Measurements from ENCODE around the gene YIF1A.
"Not testable (repeated sequence)": the region's sequence is repeated elsewhere in the genome, so short reads cannot be mapped to it uniquely, and the experiment has no call there.

YIF1A gene

DNA sequence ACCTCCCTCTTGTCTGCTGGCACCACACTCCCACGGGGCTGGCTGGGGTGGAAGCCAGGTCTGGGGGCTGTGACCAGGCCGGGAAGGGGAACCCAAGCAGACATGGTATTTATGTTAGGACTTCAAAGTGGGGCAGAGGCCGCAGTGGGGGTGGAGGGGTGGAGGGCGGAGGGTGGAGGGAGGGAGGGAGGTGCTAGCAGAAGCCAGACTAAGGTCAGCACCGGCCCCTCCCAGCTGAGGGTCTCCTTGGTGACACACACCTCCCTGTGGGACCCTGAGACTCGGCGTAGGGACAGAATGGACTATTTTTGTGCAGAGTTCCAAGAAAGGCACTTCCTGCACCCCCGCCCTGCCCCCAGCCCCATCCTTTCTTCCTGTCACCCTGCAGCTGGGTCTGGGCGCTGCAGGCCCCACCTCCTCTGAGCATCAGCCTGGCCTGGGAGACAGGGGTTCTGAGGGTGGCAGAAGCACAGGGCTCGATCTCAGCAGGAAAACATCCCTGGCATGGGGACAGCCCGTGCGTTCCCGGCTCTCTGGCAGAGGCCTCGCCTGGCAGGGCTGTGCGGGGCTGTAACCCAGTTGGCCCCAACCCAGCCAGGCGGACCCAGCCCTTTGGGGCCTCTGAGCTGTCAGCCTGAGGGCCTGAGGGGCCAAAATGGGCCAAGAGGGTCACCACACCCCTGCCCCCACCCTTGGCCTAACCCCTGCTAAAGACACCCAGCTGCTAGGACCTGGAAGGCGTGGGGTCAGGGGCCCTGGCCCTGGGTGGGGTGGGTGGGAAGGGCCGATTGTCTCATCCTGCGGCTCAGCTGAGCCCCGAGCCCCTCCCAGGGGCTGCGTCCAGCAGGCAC, 37.5 kb upstream of the YIF1A start:
- DNase-seq: peak; percentile 76

DNA sequence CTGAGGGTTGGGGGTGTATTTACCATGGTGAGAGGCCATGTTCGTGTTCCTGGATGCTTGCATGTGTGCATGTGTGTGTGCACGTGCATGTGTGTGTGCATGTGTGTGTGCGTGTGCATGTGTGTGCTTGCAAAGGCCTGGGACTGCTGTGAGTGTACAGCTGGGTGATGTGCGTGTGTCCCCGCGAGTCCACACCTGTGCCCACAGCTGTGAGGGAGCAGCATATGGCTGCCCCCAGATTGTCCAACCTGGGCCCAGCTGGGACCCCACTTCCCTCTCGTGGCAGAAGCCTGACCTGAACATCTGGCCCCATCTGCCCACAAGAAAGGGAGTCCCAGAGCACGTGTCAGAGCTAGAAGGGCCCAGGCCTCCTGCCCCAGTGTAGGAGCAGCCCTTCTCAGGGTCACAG, 36.3 kb upstream of the YIF1A start:
- no peak for DNase-seq

DNA sequence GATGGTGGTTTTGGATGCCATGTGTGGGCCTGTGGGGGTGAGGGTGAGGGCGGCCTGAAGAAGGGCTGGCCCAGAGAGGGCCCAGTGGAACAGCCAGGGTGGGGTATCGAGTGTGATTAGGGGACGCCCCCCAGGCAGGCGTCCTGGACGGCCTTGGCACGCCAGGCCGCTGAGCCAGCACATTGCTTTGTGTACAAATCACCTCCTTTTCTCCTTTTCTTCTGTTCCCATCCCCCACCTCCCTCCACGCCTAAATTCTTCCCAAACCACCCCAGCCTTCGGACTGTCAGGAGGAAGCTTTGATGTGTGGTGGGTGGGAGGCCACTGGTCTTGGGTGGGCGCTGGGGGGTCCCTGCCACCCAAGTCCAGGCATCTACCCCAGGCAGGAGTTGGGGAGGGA, 35.7 kb upstream of the YIF1A start:
- DNase-seq: peak; percentile 78

DNA sequence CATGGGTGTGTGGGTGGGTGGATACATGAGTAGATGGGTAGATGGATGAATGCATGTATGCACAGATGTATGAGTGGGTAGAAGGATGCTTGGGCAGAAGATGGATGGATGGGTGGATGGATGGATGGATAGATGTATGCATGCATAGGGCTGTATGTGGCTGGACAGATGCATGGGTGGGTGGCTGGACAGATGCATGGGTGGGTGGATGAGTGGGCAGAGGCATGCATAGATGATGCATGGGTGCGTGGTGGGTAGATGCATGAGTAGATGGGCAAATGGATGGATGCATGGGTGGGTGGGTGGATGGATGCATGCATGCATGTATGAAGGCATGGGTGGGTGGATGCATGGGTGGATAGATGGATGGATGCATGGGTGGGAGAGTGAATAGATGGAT, 34.7 kb upstream of the YIF1A start:
- DNase-seq: no peak

DNA sequence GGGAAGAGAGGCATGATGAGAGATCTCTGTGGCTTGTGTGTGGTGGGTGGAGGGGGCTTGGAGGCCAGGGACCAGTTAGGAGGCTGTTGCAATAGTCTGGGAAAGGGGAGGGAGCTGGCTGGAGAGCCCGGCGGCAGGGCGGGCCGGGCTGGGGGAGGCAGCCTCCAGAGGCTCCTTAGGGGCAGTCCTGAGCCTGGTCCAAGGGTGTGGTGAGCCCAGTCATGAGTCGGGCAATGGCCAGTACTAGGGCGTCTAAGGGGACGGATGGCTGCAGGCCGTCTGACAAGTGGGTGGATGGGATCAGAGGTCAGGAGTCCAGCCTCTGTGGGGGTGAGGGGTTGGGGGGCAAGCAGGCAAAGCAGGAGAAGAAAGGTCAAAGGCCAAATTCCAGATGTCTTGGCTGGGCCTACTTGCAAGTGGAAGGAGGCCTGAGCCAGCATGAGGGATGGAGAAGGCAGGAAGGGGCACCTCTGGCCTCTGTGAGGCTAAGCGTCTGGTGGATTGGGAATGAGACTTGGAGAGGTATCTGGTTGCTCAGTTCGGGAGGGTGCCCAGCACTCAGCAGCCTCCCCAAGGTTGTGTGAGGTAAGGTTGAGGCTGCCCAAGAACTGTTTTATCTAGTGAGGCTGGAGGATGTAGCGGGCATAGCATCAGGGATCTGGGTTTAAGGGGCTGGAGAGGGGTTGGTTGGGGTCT, 33.9 kb upstream of the YIF1A start:
- DNase-seq: peak; percentile 14

- DNase-seq: no peak
Observed at GRCh38 chr11:66321606-66322005, 32.7 kb upstream of the YIF1A start.

DNA sequence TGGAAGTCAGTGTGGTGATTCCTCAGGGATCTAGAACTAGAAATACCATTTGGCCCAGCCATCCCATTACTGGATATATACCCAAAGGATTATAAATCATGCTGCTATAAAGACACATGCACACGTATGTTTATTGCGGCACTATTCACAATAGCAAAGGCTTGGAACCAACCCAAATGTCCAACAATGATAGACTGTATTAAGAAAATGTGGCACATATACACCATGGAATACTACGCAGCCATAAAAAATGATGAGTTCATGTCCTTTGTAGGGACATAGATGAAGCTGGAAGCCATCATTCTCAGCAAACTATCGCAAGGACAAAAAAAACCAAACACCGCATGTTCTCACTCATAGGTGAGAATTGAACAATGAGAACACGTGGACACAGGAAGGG, 31.8 kb upstream of the YIF1A start:
- DNase-seq: not testable (repeated sequence)

DNA sequence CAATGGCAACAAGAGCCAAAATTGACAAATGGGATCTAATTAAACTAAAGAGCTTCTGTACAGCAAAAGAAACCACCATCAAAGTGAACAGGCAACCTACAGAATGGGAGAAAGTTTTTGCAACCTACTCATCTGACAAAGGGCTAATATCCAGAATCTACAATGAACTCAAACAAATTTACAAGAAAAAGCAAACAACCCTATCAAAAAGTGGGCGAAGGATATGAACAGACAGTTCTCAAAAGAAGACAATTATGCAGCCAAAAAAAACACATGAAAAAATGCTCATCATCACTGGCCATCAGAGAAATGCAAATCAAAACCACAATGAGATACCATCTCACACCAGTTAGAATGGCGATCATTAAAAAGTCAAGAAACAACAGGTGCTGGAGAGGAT, 31.3 kb upstream of the YIF1A start:
- not testable (repeated sequence) for DNase-seq

DNA sequence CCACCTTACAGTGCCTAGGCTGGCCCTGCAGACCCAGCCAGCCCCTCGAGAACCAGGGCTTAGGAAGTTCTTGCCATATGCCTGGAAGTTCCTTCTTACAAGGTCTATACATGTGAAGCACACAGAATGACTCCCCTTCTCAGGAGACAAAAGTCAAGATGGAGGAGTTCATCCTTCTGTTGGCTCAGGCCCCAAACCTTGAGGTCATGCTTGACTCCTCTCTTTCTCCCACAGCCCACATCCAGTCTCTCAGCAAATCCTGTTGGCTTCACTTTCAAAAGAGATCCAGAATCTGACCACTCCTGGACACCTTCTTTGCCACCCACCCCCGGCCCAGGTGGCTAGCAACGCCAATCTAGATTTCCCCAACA, 29.6 kb upstream of the YIF1A start:
- DNase-seq: no peak

DNA sequence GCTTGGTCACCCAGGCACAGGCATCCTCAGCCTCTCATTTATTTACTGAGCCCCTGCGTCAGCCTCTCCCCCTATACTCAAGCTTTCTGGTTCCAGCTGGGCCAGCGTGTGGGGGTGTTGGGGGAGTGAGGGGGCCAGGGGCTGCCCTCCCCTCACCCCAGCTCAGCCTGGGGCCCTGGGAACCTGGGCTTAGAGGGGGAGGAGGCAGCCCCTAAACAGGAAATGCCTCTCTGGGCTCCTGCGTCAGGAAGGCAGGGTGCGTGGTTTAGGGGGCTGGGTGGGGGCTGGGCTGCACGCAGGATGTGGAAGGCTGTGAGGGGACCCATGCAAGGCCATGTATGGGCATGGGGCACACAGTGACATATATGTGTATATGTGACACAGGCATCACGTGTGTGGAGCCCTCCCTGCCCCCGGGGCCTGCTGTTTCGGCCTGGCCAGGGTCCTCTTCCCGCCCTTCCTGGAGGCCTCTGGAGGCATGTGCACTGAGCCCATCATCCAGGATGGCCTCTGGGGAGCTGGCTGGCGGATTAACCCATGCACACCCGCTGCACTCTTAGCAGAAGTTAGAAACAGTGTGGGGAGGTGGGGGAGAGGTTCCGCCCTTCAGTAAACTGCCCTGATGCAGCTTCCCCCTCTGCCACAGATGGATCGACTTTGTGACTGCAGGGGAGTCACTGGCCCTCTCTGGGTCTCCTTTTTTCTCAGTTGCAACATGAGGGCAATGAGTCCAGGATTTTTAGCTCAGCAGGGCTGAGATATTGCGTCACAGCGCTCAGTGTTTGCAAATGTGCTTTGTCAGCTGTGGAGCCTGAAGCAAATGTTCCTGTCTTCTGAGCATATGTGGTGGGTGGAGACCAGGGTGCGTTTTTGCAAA, 29.0 kb upstream of the YIF1A start:
- peak; percentile 93 for DNase-seq

DNA sequence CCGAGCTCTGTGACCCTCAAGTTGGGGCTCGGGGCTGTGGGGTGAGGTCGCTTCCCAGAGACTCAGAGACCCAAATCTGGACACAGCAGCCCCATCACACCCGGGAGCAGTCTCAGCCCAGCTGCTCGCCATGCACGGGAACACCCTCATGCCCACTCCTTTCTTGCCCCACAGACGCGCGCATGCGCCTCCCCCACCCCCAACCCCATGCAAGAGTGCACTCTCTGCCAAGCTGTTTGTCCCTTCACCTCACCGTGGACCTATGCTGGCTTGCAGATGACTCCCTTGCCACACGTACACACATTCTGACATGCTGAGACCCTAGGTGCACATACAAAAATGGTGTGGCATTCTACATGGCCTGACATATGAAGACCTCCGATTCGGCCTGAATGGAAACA, 28.4 kb upstream of the YIF1A start:
- DNase-seq: peak; percentile 85

- DNase-seq: peak; percentile 94
Observed at GRCh38 chr11:66316849-66317251, 27.9 kb upstream of the YIF1A start, which contains the start of gene CD248. Gene CD248 (minus strand): TSS chr11:66317044. CDS start chr11:66317027, 17 bp downstream.

DNA sequence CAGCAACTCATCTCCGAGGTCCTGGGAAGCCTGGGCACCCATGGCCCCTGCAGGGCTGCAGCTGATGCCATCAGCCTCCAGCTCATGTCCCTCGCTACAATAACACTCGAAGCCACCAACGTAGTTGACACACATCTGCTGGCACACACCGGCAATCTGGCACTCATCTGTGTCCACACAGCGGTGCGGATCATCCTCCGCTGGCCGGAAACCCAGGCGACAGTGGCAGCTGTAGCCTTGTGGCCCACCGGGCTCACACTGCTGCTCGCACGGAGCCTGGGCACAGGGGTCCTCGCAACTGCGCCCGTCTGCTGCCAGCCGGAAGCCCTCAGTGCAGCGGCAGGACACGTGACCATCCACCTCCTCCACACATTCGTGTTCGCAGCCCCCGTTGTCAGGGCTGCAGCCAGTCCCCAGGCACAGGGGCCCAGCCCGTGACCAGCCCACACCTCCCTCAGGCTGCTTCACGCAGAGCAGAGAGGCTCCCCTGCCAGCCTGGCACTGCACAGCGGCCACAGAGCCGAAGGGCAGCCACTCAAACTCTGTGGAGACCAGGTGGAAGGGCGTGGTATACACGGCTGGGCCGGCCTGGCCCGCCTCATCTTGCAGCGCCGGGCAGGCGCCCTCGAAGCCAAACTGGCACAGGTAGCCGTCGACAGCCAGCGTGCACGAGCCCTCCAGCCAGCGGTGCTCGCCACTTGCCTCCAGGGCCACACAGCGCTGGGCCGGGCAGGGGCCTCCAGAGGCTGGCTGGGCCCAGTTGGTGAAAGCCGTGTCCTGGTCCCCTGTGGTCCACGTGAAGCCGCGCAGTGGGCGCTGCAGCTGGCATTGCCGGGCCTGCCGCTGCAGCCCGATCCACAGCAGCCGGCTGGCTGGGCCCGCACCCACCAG, 27.2 kb upstream of the YIF1A start:
- DNase-seq: no peak

DNA sequence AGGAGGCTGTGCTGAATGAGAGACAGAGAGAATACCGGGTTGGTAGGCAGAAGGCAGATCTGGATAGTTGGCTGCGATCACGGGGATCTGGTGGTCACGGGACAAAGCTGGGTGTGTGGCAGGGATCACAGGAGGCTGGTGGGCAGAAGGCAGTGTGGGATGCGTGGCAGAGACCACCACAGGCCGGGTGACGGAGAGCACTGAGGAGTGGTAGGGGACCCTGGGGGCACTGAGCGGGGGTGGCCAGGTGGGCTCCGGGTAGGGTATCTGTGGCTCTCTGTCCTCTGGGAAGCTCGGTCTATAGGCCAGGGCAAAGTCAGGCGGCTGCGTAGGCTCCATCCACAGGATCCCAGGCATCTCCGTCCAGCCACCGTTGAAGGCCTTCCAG, 26.5 kb upstream of the YIF1A start:
- no peak for DNase-seq

DNA sequence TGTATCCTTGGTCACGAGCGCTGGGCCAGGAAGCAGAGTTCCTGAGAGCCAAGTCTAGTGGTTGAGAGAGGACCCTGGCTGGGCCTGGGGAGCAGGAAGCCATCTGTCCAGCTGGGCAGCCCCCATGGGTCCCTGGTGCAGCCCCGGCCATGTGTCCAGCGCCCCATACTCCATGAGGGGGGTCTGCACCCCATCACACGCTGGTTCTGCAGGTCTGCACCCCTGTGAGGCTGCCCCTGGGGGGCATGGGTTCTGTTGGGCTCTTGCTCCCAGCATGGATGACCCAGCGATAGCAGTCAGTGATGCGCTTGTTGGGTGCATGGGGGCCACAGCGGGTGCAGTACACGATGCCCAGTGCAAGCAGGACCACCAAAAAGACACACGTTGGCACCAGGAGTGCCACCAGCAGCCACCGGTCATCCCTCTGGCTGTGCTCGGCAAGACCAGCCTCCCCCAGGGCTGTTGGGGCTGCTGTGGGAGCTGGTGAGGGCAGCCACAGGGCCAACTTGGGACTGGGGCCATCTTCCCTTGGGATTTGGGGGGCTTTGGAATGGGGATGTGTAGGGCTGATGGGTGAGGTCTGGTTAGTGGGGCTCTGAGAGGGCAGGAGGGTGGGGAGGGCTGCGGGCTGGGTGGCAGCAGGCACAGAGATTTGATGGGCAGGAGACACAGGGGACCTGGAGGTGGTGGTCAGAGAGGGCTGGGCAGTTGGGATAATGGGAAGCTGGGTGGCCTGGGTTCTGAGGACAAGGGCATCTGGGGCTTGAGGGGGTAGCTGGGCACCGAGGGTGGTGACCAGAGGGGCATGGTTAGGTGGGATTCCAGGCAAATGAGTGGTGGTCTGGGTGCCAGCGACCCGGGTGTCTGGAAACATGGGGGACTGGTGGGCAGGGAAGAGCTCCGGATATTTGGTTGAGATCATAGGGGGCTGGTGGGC, 25.9 kb upstream of the YIF1A start:
- no peak for DNase-seq

DNA sequence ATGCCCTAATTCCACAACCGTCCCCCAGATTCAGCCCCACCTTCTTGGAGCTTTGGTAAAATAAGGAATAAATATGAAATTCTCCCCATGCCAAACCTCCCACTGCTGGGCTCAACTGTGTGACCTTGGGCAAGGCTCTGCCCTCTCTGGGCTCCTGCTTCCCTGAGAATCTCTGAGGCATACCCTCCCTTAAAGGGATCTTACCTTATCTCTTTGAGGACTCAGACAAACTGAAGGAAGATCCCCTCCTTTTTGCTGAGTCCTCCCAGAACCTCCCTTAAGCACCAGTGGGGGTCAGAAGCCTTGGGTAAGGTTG, 25.2 kb upstream of the YIF1A start:
- no peak for DNase-seq

GRCh38 chr11:66313321-66314185, 24.6 kb upstream of the YIF1A start:
- peak; percentile 55 for DNase-seq

- peak; percentile 100 for DNase-seq
Observed at GRCh38 chr11:66312549-66313320, 23.8 kb upstream of the YIF1A start.

DNA sequence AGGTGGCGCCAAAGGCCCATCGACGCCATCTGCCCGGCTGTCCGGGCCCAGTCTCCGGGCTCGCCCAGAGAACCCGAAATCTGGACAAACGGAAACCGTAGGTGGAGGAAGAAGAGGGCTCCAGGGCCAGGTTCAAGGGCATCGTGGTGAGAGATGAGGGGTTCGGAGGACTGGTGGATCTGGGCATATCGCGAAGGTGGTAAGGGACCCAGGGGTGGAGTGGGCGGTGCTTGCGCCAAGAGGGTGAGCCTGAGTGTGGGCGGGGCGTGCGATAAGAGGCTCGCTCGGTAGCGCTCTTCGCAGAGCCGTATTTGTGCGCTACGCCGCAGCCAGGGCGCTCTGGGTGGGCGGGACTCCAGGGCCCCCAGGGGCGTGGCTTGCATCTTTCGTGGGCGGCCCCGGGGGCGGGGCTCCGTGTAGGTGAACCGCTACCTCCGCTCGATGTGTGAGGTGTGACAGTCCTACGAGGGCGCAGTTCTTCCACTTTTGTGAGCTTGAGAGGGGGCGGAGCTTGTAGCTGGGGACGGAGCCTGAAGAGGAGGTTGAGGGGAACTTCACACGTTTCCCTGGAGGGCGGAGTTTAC, 23.1 kb upstream of the YIF1A start:
- DNase-seq: peak; percentile 90

Data from fibroblast of skin of right quadriceps (primary cell).